Measurements from ENCODE around the gene ZBTB25.

The ZBTB25 gene

DNA sequence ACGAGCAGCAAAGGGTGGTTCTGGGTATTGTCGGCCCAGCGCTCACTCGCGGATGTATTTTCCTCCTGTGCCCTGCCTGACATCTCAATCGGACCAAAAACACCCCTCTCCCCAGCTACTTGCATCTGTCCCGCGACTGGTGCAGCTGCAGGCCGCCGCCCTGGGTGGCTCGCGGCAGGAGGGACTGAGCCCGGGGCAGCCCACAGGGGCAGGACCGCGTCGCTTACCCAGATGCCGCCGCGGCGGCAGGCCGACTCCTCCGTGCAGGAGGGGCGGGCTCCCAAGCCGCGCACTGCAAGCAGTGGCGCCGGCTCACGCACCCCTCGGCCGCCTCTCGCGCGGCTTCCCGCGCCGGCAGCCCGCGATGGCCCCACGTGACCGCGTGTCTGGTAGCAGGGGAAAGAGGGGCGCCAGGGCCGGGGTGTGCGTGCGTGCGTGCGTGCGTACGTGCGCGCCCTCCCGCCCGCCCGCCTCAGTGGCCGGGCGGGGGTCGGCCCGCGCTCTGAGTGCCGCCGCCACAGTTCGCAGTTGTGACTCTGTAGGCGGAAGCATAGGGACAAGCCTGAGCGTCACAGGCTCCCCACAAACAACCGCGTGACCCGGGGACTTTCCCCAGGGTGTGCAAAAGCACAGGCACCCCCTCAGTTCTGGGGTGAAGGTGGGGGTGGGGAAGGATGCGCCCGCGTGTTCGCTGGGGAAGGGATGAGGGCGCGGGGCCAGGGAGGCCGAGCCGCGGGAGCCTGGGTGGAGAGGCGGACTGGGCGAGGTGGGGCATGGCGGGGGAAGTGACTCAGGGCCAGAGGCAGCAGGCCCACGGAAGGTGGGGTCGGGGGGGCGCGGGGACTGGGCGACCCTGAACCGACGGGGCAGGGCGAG, at the start of gene ZBTB25:
Gene ZBTB25 (minus strand): TSS at position 405 of the 876 bp plus-strand sequence. CDS start 13,305 bp downstream, outside the sequence.
- peak within 1 kb of the TSS; percentile 85 for H2AFZ ChIP-seq (ENCODE audit: low read length, unreplicated experiment)
- peak within 1 kb of the TSS; percentile 98 for H3K27ac ChIP-seq (ENCODE audit: low read depth, low read length)
- peaks cover 50% of the 10 kb centered on the region for H3K4me1 ChIP-seq (ENCODE audit: control insufficient read depth, insufficient read depth, low read length, unreplicated experiment)
- peaks cover 73% of the 10 kb centered on the region for H3K79me2 ChIP-seq (ENCODE audit: control insufficient read depth, insufficient read depth, low read length, unreplicated experiment)
- H3K27me3 ChIP-seq (ENCODE audit: insufficient read depth, low read length) = no peaks in the 10 kb centered on the region
- H3K36me3 ChIP-seq (ENCODE audit: insufficient read depth, low read length) = no peaks in the 10 kb centered on the region; the same call in 1 of the 2 replicates
- H3K4me3 ChIP-seq (ENCODE audit: low read depth, low read length) = peak within 1 kb of the TSS; percentile 84

- H3K79me2 ChIP-seq (ENCODE audit: control insufficient read depth, insufficient read depth, low read length, unreplicated experiment) = no peaks in the 10 kb centered on the region
- H3K4me3 ChIP-seq (ENCODE audit: low read depth, low read length) = no peak overlapping the region
- no peak overlapping the region for H2AFZ ChIP-seq (ENCODE audit: low read length, unreplicated experiment)
Observed at GRCh38 chr14:64550621-64551333, 47.1 kb upstream of the ZBTB25 start.

GRCh38 chr14:64549791-64550620, 46.4 kb upstream of the ZBTB25 start, which contains the start of gene PPP1R36:
Gene PPP1R36, plus strand, starts transcription at chr14:64549961. Its CDS starts 37 bp downstream, at chr14:64549998.
- H3K4me1 ChIP-seq (ENCODE audit: control insufficient read depth, insufficient read depth, low read length, unreplicated experiment) = no peaks in the 10 kb centered on the region
- peak within 1 kb of the TSS; percentile 61 for H3K4me3 ChIP-seq (ENCODE audit: low read depth, low read length)
- H3K27me3 ChIP-seq (ENCODE audit: insufficient read depth, low read length) = peaks cover 36% of the 10 kb centered on the region
- no peaks in the 10 kb centered on the region for H3K79me2 ChIP-seq (ENCODE audit: control insufficient read depth, insufficient read depth, low read length, unreplicated experiment)
- peak within 1 kb of the TSS; percentile 48 for H2AFZ ChIP-seq (ENCODE audit: low read length, unreplicated experiment)
- H3K36me3 ChIP-seq (ENCODE audit: insufficient read depth, low read length) = no peaks in the 10 kb centered on the region
- no peak within 1 kb of the TSS for H3K27ac ChIP-seq (ENCODE audit: low read depth, low read length)

More at GRCh38 chr14:64550621-64551333, 47.1 kb upstream of the ZBTB25 start:
- no peak overlapping the region for H3K27ac ChIP-seq (ENCODE audit: low read depth, low read length)
- H3K36me3 ChIP-seq (ENCODE audit: insufficient read depth, low read length) = no peaks in the 10 kb centered on the region
- no peaks in the 10 kb centered on the region for H3K4me1 ChIP-seq (ENCODE audit: control insufficient read depth, insufficient read depth, low read length, unreplicated experiment)
- peaks cover 36% of the 10 kb centered on the region for H3K27me3 ChIP-seq (ENCODE audit: insufficient read depth, low read length)

- H3K36me3 ChIP-seq (ENCODE audit: insufficient read depth, low read length) = no peaks in the 10 kb centered on the region
- H3K27ac ChIP-seq (ENCODE audit: low read depth, low read length) = no peak overlapping the region
- peaks cover 36% of the 10 kb centered on the region for H3K27me3 ChIP-seq (ENCODE audit: insufficient read depth, low read length)
- no peaks in the 10 kb centered on the region for H3K79me2 ChIP-seq (ENCODE audit: control insufficient read depth, insufficient read depth, low read length, unreplicated experiment)
- H3K4me3 ChIP-seq (ENCODE audit: low read depth, low read length) = no peak overlapping the region
- no peak overlapping the region for H2AFZ ChIP-seq (ENCODE audit: low read length, unreplicated experiment)
- H3K4me1 ChIP-seq (ENCODE audit: control insufficient read depth, insufficient read depth, low read length, unreplicated experiment) = no peaks in the 10 kb centered on the region
Observed at GRCh38 chr14:64549016-64549415, 45.4 kb upstream of the ZBTB25 start.

GRCh38 chr14:64544607-64545312, 41.1 kb upstream of the ZBTB25 start:
- peaks cover 37% of the 10 kb centered on the region for H3K27me3 ChIP-seq (ENCODE audit: insufficient read depth, low read length)
- H3K27ac ChIP-seq (ENCODE audit: low read depth, low read length) = no peak overlapping the region
- no peak overlapping the region for H2AFZ ChIP-seq (ENCODE audit: low read length, unreplicated experiment)
- H3K79me2 ChIP-seq (ENCODE audit: control insufficient read depth, insufficient read depth, low read length, unreplicated experiment) = no peaks in the 10 kb centered on the region
- H3K4me1 ChIP-seq (ENCODE audit: control insufficient read depth, insufficient read depth, low read length, unreplicated experiment) = no peaks in the 10 kb centered on the region
- H3K36me3 ChIP-seq (ENCODE audit: insufficient read depth, low read length) = no peaks in the 10 kb centered on the region
- H3K4me3 ChIP-seq (ENCODE audit: low read depth, low read length) = no peak overlapping the region

DNA sequence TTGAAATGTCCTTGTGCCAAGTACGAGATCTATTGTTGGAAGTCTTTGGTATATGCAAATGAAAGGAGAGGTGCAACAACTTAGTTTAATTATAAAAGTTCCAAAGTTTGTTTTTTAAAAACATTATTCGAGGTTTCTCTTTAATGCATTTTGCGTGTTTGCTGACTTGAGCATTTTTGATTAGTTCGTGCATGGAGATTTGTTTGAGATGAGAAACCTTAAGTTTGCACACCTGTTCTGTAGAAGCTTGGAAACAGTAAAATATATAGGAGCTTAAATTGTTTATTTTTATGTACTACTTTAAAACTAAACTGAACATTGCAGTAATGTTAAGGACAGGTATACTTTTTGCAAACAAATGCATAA, 39.2 kb upstream of the ZBTB25 start:
- Histone ChIP-seq H3K4me1 (ENCODE audit: control insufficient read depth, insufficient read depth, low read length, unreplicated experiment) (no peaks in the 10 kb centered on the region), H3K27me3 (ENCODE audit: insufficient read depth, low read length) (peaks cover 23% of the 10 kb centered on the region), H3K27ac (ENCODE audit: low read depth, low read length) (no peak overlapping the region), H3K79me2 (ENCODE audit: control insufficient read depth, insufficient read depth, low read length, unreplicated experiment) (no peaks in the 10 kb centered on the region), H3K4me3 (ENCODE audit: low read depth, low read length) (no peak overlapping the region), H2AFZ (ENCODE audit: low read length, unreplicated experiment) (no peak overlapping the region), H3K36me3 (ENCODE audit: insufficient read depth, low read length) (no peaks in the 10 kb centered on the region)

DNA sequence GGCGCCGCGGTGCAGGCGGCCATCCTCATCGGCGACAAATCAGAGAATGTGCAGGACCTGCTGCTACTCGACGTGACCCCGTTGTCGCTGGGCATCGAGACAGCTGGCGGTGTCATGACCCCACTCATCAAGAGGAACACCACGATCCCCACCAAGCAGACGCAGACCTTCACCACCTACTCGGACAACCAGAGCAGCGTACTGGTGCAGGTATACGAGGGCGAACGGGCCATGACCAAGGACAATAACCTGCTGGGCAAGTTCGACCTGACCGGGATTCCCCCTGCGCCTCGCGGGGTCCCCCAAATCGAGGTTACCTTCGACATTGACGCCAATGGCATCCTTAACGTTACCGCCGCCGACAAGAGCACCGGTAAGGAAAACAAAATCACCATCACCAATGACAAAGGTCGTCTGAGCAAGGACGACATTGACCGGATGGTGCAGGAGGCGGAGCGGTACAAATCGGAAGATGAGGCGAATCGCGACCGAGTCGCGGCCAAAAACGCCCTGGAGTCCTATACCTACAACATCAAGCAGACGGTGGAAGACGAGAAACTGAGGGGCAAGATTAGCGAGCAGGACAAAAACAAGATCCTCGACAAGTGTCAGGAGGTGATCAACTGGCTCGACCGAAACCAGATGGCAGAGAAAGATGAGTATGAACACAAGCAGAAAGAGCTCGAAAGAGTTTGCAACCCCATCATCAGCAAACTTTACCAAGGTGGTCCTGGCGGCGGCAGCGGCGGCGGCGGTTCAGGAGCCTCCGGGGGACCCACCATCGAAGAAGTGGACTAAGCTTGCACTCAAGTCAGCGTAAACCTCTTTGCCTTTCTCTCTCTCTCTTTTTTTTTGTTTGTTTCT, 38.6 kb upstream of the ZBTB25 start:
- no peak overlapping the region for H2AFZ ChIP-seq (ENCODE audit: low read length, unreplicated experiment)
- no peaks in the 10 kb centered on the region for H3K36me3 ChIP-seq (ENCODE audit: insufficient read depth, low read length)
- H3K27ac ChIP-seq (ENCODE audit: low read depth, low read length) = no peak overlapping the region
- H3K4me3 ChIP-seq (ENCODE audit: low read depth, low read length) = peak overlapping the region; percentile 28; the same call in 1 of the 2 replicates
- H3K27me3 ChIP-seq (ENCODE audit: insufficient read depth, low read length) = peaks cover 23% of the 10 kb centered on the region
- H3K79me2 ChIP-seq (ENCODE audit: control insufficient read depth, insufficient read depth, low read length, unreplicated experiment) = no peaks in the 10 kb centered on the region
- H3K4me1 ChIP-seq (ENCODE audit: control insufficient read depth, insufficient read depth, low read length, unreplicated experiment) = no peaks in the 10 kb centered on the region

DNA sequence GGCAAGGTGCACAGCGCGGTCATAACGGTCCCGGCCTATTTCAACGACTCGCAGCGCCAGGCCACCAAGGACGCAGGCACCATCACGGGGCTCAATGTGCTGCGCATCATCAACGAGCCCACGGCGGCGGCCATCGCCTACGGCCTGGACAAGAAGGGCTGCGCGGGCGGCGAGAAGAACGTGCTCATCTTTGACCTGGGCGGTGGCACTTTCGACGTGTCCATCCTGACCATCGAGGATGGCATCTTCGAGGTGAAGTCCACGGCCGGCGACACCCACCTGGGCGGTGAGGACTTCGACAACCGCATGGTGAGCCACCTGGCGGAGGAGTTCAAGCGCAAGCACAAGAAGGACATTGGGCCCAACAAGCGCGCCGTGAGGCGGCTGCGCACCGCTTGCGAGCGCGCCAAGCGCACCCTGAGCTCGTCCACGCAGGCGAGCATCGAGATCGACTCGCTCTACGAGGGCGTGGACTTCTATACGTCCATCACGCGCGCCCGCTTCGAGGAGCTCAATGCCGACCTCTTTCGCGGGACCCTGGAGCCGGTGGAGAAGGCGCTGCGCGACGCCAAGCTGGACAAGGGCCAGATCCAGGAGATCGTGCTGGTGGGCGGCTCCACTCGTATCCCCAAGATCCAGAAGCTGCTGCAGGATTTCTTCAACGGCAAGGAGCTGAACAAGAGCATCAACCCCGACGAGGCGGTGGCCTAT, 37.8 kb upstream of the ZBTB25 start:
- peaks cover 23% of the 10 kb centered on the region for H3K27me3 ChIP-seq (ENCODE audit: insufficient read depth, low read length)
- no peak overlapping the region for H3K27ac ChIP-seq (ENCODE audit: low read depth, low read length)
- H3K4me3 ChIP-seq (ENCODE audit: low read depth, low read length) = peak overlapping the region; percentile 80
- H2AFZ ChIP-seq (ENCODE audit: low read length, unreplicated experiment) = no peak overlapping the region
- H3K79me2 ChIP-seq (ENCODE audit: control insufficient read depth, insufficient read depth, low read length, unreplicated experiment) = no peaks in the 10 kb centered on the region
- H3K4me1 ChIP-seq (ENCODE audit: control insufficient read depth, insufficient read depth, low read length, unreplicated experiment) = peaks cover 4% of the 10 kb centered on the region
- H3K36me3 ChIP-seq (ENCODE audit: insufficient read depth, low read length) = no peaks in the 10 kb centered on the region
